ENCODE results near the gene RNF220. TPM values are rescaled to one million over a fixed set of nuclear protein-coding genes. Genes with fewer than 3 reads are reported as not detected.

RNF220 gene
- total RNA-seq, 1 experiment from 2014 or later, result 66.6 TPM

- Histone ChIP-seq H3F3A (ENCODE audit: low read length, unreplicated experiment) (no peaks in the 10 kb centered on the region), H3K79me2 (ENCODE audit: low read length) (no peaks in the 10 kb centered on the region), H2AFZ (ENCODE audit: low read length) (no peak overlapping the region), H3K4me3 (ENCODE audit: low read length) (no peak overlapping the region), H3K9me2 (replicated peaks; ENCODE audit: low read length) (no peaks in the 10 kb centered on the region), H3K27ac (ENCODE audit: low read length) (no peak overlapping the region), H3K36me3 (ENCODE audit: low read depth, low read length) (no peaks in the 10 kb centered on the region), H3K27me3 (ENCODE audit: low read length) (no peaks in the 10 kb centered on the region), H3K4me2 (ENCODE audit: low read length) (no peak overlapping the region), H3K9ac (ENCODE audit: low read length) (no peak overlapping the region), H3K4me1 (ENCODE audit: insufficient read depth, low read length) (peaks cover 12% of the 10 kb centered on the region), H4K20me1 (ENCODE audit: low read length) (no peaks in the 10 kb centered on the region), H3K9me3 (ENCODE audit: low read length) (no peaks in the 10 kb centered on the region)
- intact Hi-C loops (cut with micrococcal nuclease), result loop anchor here (1.0 kb wide), 1 partner anchor 81 kb away; no protein-coding TSS in a partner anchor
- ATAC-seq, result no peak
- no TSS peak for BruUV-seq (replicated peaks)
- no peak for DNase-seq
- ChIA-PET POLR2A (ENCODE audit: unreplicated experiment) (no interaction called here), CTCF (no interaction called here)
- TF ChIP-seq CTCF (conservative IDR thresholded peaks at IDR 0.05; ENCODE audit: low read depth, low read length) (no peak), EZH2phosphoT487 (IDR thresholded peaks at IDR 0.05; ENCODE audit: borderline replicate concordance, low read length) (no peak), EZH2 (IDR thresholded peaks at IDR 0.05; ENCODE audit: low read length, unreplicated experiment) (no peak)
Observed at GRCh38 chr1:44572572-44572879, 167.5 kb downstream of the RNF220 start.

- intact Hi-C loops (cut with micrococcal nuclease), result no loop called here
- no peaks in the 10 kb centered on the region for H4K20me1 ChIP-seq (ENCODE audit: low read length)
- ChIA-PET POLR2A (ENCODE audit: unreplicated experiment) (no interaction called here), CTCF (no interaction called here)
- H2AFZ ChIP-seq (ENCODE audit: low read length), result no peak overlapping the region
- DNase-seq, result no peak
- H3K9me2 ChIP-seq (replicated peaks; ENCODE audit: low read length), result no peaks in the 10 kb centered on the region
- H3K9ac ChIP-seq (ENCODE audit: low read length), result no peak overlapping the region
- H3K4me3 ChIP-seq (ENCODE audit: low read length), result no peak overlapping the region
- H3K4me2 ChIP-seq (ENCODE audit: low read length), result no peak overlapping the region
- no peak for ATAC-seq
- no peaks in the 10 kb centered on the region for H3K4me1 ChIP-seq (ENCODE audit: insufficient read depth, low read length)
- no peaks in the 10 kb centered on the region for H3F3A ChIP-seq (ENCODE audit: low read length, unreplicated experiment)
- no peaks in the 10 kb centered on the region for H3K9me3 ChIP-seq (ENCODE audit: low read length)
- BruUV-seq (replicated peaks), result no TSS peak
- H3K79me2 ChIP-seq (ENCODE audit: low read length), result no peaks in the 10 kb centered on the region
- H3K27me3 ChIP-seq (ENCODE audit: low read length), result no peaks in the 10 kb centered on the region
- TF ChIP-seq CTCF (conservative IDR thresholded peaks at IDR 0.05; ENCODE audit: low read depth, low read length), result no peak
- no peak for TF ChIP-seq EZH2phosphoT487 (IDR thresholded peaks at IDR 0.05; ENCODE audit: borderline replicate concordance, low read length)
- no peak for TF ChIP-seq EZH2 (IDR thresholded peaks at IDR 0.05; ENCODE audit: low read length, unreplicated experiment)
- H3K36me3 ChIP-seq (ENCODE audit: low read depth, low read length), result no peaks in the 10 kb centered on the region
- H3K27ac ChIP-seq (ENCODE audit: low read length), result no peak overlapping the region
Observed at GRCh38 chr1:44575396-44575795, 170.3 kb downstream of the RNF220 start.

GRCh38 chr1:44576456-44577150 is 171.5 kb downstream of the RNF220 start:
- H4K20me1 ChIP-seq (ENCODE audit: low read length), result no peaks in the 10 kb centered on the region
- no peaks in the 10 kb centered on the region for H3K79me2 ChIP-seq (ENCODE audit: low read length)
- H2AFZ ChIP-seq (ENCODE audit: low read length), result no peak overlapping the region
- no peaks in the 10 kb centered on the region for H3K9me2 ChIP-seq (replicated peaks; ENCODE audit: low read length)
- intact Hi-C loops (cut with micrococcal nuclease), result no loop called here
- H3K36me3 ChIP-seq (ENCODE audit: low read depth, low read length), result no peaks in the 10 kb centered on the region
- no peaks in the 10 kb centered on the region for H3F3A ChIP-seq (ENCODE audit: low read length, unreplicated experiment)
- no peak for DNase-seq
- no peak overlapping the region for H3K4me3 ChIP-seq (ENCODE audit: low read length)
- BruUV-seq (replicated peaks), result no TSS peak
- no peak overlapping the region for H3K9ac ChIP-seq (ENCODE audit: low read length)
- TF ChIP-seq EZH2 (IDR thresholded peaks at IDR 0.05; ENCODE audit: low read length, unreplicated experiment) (no peak), EZH2phosphoT487 (IDR thresholded peaks at IDR 0.05; ENCODE audit: borderline replicate concordance, low read length) (no peak), CTCF (conservative IDR thresholded peaks at IDR 0.05; ENCODE audit: low read depth, low read length) (no peak)
- CTCF ChIA-PET, result no interaction called here
- no peak overlapping the region for H3K4me2 ChIP-seq (ENCODE audit: low read length)
- no peak overlapping the region for H3K27ac ChIP-seq (ENCODE audit: low read length)
- H3K27me3 ChIP-seq (ENCODE audit: low read length), result no peaks in the 10 kb centered on the region
- POLR2A ChIA-PET (ENCODE audit: unreplicated experiment), result no interaction called here
- H3K4me1 ChIP-seq (ENCODE audit: insufficient read depth, low read length), result no peaks in the 10 kb centered on the region
- H3K9me3 ChIP-seq (ENCODE audit: low read length), result no peaks in the 10 kb centered on the region
- ATAC-seq, result no peak
